ENCODE data around the gene TNK1.

Gene TNK1

GRCh38 chr17:7354262-7354843 lies 26.5 kb upstream of the TNK1 start:
- Histone ChIP-seq H3K9me3 (no peaks in the 10 kb centered on the region), H3K27ac (peak overlapping the region in 1 of 2 donors; percentile 99), H3K36me3 (no peaks in the 10 kb centered on the region), H3K27me3 (no peaks in the 10 kb centered on the region), H3K4me3 (no peak overlapping the region), H3K4me1 (peaks cover 0 to 57% (median 38%) of the 10 kb centered on the region in 4 donors)
- intact Hi-C loops (cut with DNase I; ENCODE audit: low total_unique reads) = loop anchor here (5.0 kb wide), 2 partner anchors 83 to 208 kb away; partner anchors contain the start of genes FGF11, SENP3 and TMEM102
- no peak for DNase-seq
- no peak for TF ChIP-seq CTCF (IDR thresholded peaks at IDR 0.05)

- intact Hi-C loops (cut with DNase I; ENCODE audit: low total_unique reads) = no loop called here
- H3K9me3 ChIP-seq = no peaks in the 10 kb centered on the region
- no peak for TF ChIP-seq CTCF (IDR thresholded peaks at IDR 0.05)
- peak within 1 kb of the TSS in 1 of 2 donors; percentile 99 for H3K27ac ChIP-seq
- peaks cover 0 to 50% (median 31%) of the 10 kb centered on the region in 4 donors for H3K4me1 ChIP-seq
- DNase-seq = no peak
- H3K4me3 ChIP-seq = no peak within 1 kb of the TSS
- no peaks in the 10 kb centered on the region for H3K27me3 ChIP-seq
- H3K36me3 ChIP-seq = no peaks in the 10 kb centered on the region
These were observed 25.8 kb upstream of the TNK1 start, which contains the start of gene TMEM95 for GRCh38 chr17:7355053-7355452. TSS of gene TMEM95 (plus strand) at chr17:7355156. CDS start at chr17:7355205, 49 bp downstream.

GRCh38 chr17:7355573-7355972 lies 25.3 kb upstream of the TNK1 start:
- intact Hi-C loops (cut with DNase I; ENCODE audit: low total_unique reads) = no loop called here

GRCh38 chr17:7356072-7356549 lies 24.8 kb upstream of the TNK1 start:
- Histone ChIP-seq H3K9me3 (no peaks in the 10 kb centered on the region), H3K4me3 (no peak overlapping the region), H3K27ac (no peak overlapping the region), H3K36me3 (no peaks in the 10 kb centered on the region), H3K4me1 (peaks cover 0 to 43% (median 31%) of the 10 kb centered on the region in 4 donors), H3K27me3 (no peaks in the 10 kb centered on the region)
- TF ChIP-seq CTCF (IDR thresholded peaks at IDR 0.05) = peak; percentile 72 to 86
- peak; percentile 75 to 87 for DNase-seq
- intact Hi-C loops (cut with DNase I; ENCODE audit: low total_unique reads) = no loop called here

More at GRCh38 chr17:7355573-7355972, 25.3 kb upstream of the TNK1 start:
- Histone ChIP-seq H3K27me3 (no peaks in the 10 kb centered on the region), H3K4me3 (no peak overlapping the region), H3K27ac (no peak overlapping the region), H3K9me3 (no peaks in the 10 kb centered on the region), H3K4me1 (peaks cover 0 to 44% (median 31%) of the 10 kb centered on the region in 4 donors), H3K36me3 (no peaks in the 10 kb centered on the region)
- TF ChIP-seq CTCF (IDR thresholded peaks at IDR 0.05) = no peak
- DNase-seq = no peak

GRCh38 chr17:7356756-7357155 lies 24.1 kb upstream of the TNK1 start:
- no peak for TF ChIP-seq CTCF (IDR thresholded peaks at IDR 0.05)
- H3K4me3 ChIP-seq = no peak overlapping the region
- no peak for DNase-seq
- H3K27ac ChIP-seq = peak overlapping the region in 1 of 2 donors; percentile 29
- H3K36me3 ChIP-seq = no peaks in the 10 kb centered on the region
- H3K9me3 ChIP-seq = no peaks in the 10 kb centered on the region
- H3K4me1 ChIP-seq = peaks cover 0 to 43% (median 31%) of the 10 kb centered on the region in 4 donors
- no peaks in the 10 kb centered on the region for H3K27me3 ChIP-seq
- intact Hi-C loops (cut with DNase I; ENCODE audit: low total_unique reads) = no loop called here
